Superior temporal gyrus (tissue), 1 donor: ENCODE data around the gene IRF4.

Experiments
- DNase-seq: peaks from one replicate; pipeline ENCODE4 v3.0.0-alpha.2; 2016; ENCODE audit errors: extremely low spot score

IRF4 gene

GRCh38 chr6:443621-444159 lies 52.1 kb downstream of the IRF4 start:
- no peak for DNase-seq

GRCh38 chr6:444653-445275 lies 53.2 kb downstream of the IRF4 start:
- DNase-seq, result no peak

GRCh38 chr6:445571-446417 lies 54.2 kb downstream of the IRF4 start:
- DNase-seq, result no peak

- DNase-seq, result no peak
Measured at GRCh38 chr6:446418-447366, 55.1 kb downstream of the IRF4 start.

GRCh38 chr6:447381-448165 lies 56.0 kb downstream of the IRF4 start:
- no peak for DNase-seq

- no peak for DNase-seq
Measured at GRCh38 chr6:448296-449056, 56.9 kb downstream of the IRF4 start.

- no peak for DNase-seq
Measured at GRCh38 chr6:449057-449430, 57.5 kb downstream of the IRF4 start.

- no peak for DNase-seq
Measured at GRCh38 chr6:449486-450419, 58.2 kb downstream of the IRF4 start.

GRCh38 chr6:451336-451735 lies 59.8 kb downstream of the IRF4 start:
- no peak for DNase-seq

GRCh38 chr6:451847-452246 lies 60.3 kb downstream of the IRF4 start:
- DNase-seq, result no peak

GRCh38 chr6:452301-453067 lies 60.9 kb downstream of the IRF4 start:
- DNase-seq, result no peak

- peak; percentile 81 for DNase-seq
Measured at GRCh38 chr6:453152-453551, 61.6 kb downstream of the IRF4 start.

GRCh38 chr6:454148-454991 lies 62.8 kb downstream of the IRF4 start:
- no peak for DNase-seq

GRCh38 chr6:455006-455585 lies 63.5 kb downstream of the IRF4 start:
- DNase-seq, result no peak

GRCh38 chr6:455835-456234 lies 64.3 kb downstream of the IRF4 start:
- no peak for DNase-seq

- DNase-seq, result no peak
Measured at GRCh38 chr6:456358-456867, 64.9 kb downstream of the IRF4 start.

- DNase-seq, result no peak
Measured at GRCh38 chr6:456887-457286, 65.3 kb downstream of the IRF4 start.
